IMR-90 (cell line): Measurements from ENCODE around the gene RAB14. TPM values are rescaled to one million over a fixed set of nuclear protein-coding genes. Genes with fewer than 3 reads are reported as not detected.

Experiments used
- ATAC-seq: fragments of 200-7000 bp; cut with Tn5 transposase; 2 replicates; pipeline ENCODE4 v1.9.1; 2020; ENCODE audit warnings: low read depth, mild to moderate bottlenecking, moderate library complexity
- BruUV-seq: library from RNA; stranded (reverse); fragments of 400-500 nt; replicated peaks from 2 replicates; lab custom pipeline; 2021; lab: Mats Ljungman, UMichigan
- CTCF ChIA-PET: fragments of 300-600 bp; formaldehyde crosslinking; extraction: SDS; loops from one replicate; lab custom pipeline; 2021; ENCODE audit warnings: antibody characterized with exemption; lab: Yijun Ruan, JAX
- POLR2A ChIA-PET: fragments of 300-600 bp; sonication (Branson Sonifier 250); formaldehyde crosslinking; loops from one replicate; lab custom pipeline; 2022; ENCODE audit warnings: antibody characterized with exemption; ENCODE audit not compliant: unreplicated experiment; lab: Charles Lee
- DNase-seq: peaks from one replicate; pipeline ENCODE4 v3.0.0; 2013
- H2AFZ ChIP-seq: replicated peaks from 2 replicates; pipeline ENCODE3; 2013; ENCODE audit warnings: low read length, mild to moderate bottlenecking; ENCODE audit not compliant: poor library complexity
- H2AK5ac ChIP-seq: 2 replicates; pipeline ENCODE4 v1.6.1; 2013; ENCODE audit warnings: low read depth, low read length, inconsistent platforms
- H2AK9ac ChIP-seq: replicated peaks from 2 replicates; pipeline ENCODE3; 2013; ENCODE audit warnings: mild to moderate bottlenecking, low read depth, low read length, moderate library complexity; ENCODE audit not compliant: poor library complexity
- H2BK120ac ChIP-seq: 2 replicates; pipeline ENCODE4 v1.6.1; 2013; ENCODE audit warnings: low read depth, low read length, inconsistent platforms
- H2BK15ac ChIP-seq: 3 replicates; pipeline ENCODE4 v1.6.1; 2013; ENCODE audit warnings: low read depth, low read length, inconsistent platforms
- H2BK20ac ChIP-seq: 2 replicates; pipeline ENCODE4 v1.6.1; 2013; ENCODE audit warnings: low read depth, mild to moderate bottlenecking, inconsistent platforms, low read length, moderate library complexity
- H2BK5ac ChIP-seq: 2 replicates; pipeline ENCODE4 v1.6.1; 2013; ENCODE audit warnings: mild to moderate bottlenecking, low read depth, low read length, inconsistent platforms; ENCODE audit not compliant: poor library complexity, severe bottlenecking
- H3K14ac ChIP-seq: replicated peaks from 2 replicates; pipeline ENCODE4 v1.6.1; 2013; ENCODE audit warnings: low read depth, low read length, inconsistent platforms
- H3K18ac ChIP-seq: 2 replicates; pipeline ENCODE4 v1.6.1; 2013; ENCODE audit warnings: low read depth, low read length, control low read depth
- H3K23ac ChIP-seq: 2 replicates; pipeline ENCODE4 v1.6.1; 2013; ENCODE audit warnings: low read depth, low read length, inconsistent platforms
- H3K27ac ChIP-seq: 2 replicates; pipeline ENCODE4 v1.5.1; 2013; ENCODE audit warnings: mild to moderate bottlenecking, control low read depth, low read length; ENCODE audit not compliant: insufficient read depth
- H3K27me3 ChIP-seq: 2 replicates; pipeline ENCODE4 v1.6.1; 2013; ENCODE audit warnings: low read length; ENCODE audit not compliant: control insufficient read depth, insufficient read depth
- H3K36me3 ChIP-seq: 2 replicates; pipeline ENCODE4 v1.6.1; 2013; ENCODE audit warnings: low read length, mixed read lengths; ENCODE audit not compliant: control insufficient read depth, insufficient read depth
- H3K4ac ChIP-seq: 2 replicates; pipeline ENCODE4 v1.6.1; 2013; ENCODE audit warnings: low read depth, low read length, inconsistent platforms
- H3K4me1 ChIP-seq: 2 replicates; pipeline ENCODE4 v1.6.1; 2013; ENCODE audit warnings: low read length, mixed read lengths; ENCODE audit not compliant: control insufficient read depth, insufficient read depth
- H3K4me2 ChIP-seq: 2 replicates; pipeline ENCODE4 v1.6.1; 2013; ENCODE audit warnings: low read depth, mild to moderate bottlenecking, control low read depth, low read length, moderate library complexity
- H3K4me3 ChIP-seq: 2 replicates; pipeline ENCODE4 v1.5.1; 2013; ENCODE audit warnings: low read depth, mild to moderate bottlenecking, control low read depth, low read length, moderate library complexity; ENCODE audit not compliant: insufficient read depth
- H3K56ac ChIP-seq: 2 replicates; pipeline ENCODE4 v1.6.1; 2013; ENCODE audit warnings: low read length, inconsistent platforms; ENCODE audit not compliant: insufficient read depth; ENCODE audit errors: extremely low read depth
- H3K79me1 ChIP-seq, 2 experiments: 2 replicates each; pipeline ENCODE4 v1.6.1; 2013; ENCODE audit warnings: low read length in 2 of 2, inconsistent platforms in 1 of 2, low read depth in 1 of 2
- H3K9ac ChIP-seq: 2 replicates; pipeline ENCODE4 v1.6.1; 2013; ENCODE audit warnings: low read depth, low read length, control low read depth
- H3K9me1 ChIP-seq: 2 replicates; pipeline ENCODE4 v1.6.1; 2013; ENCODE audit warnings: low read length, inconsistent platforms; ENCODE audit not compliant: insufficient read depth
- H3K9me3 ChIP-seq: 2 replicates; pipeline ENCODE4 v1.6.1; 2013; ENCODE audit warnings: low read length; ENCODE audit not compliant: control insufficient read depth, insufficient read depth
- H4K20me1 ChIP-seq: 2 replicates; pipeline ENCODE4 v1.6.1; 2013; ENCODE audit warnings: low read length, inconsistent platforms; ENCODE audit not compliant: insufficient read depth
- H4K5ac ChIP-seq: 2 replicates; pipeline ENCODE4 v1.6.1; 2013; ENCODE audit warnings: mild to moderate bottlenecking, low read depth, low read length, control low read depth
- H4K8ac ChIP-seq, 2 experiments: 2 replicates each; pipeline ENCODE4 v1.6.1; 2013; ENCODE audit warnings: low read depth in 2 of 2, low read length in 2 of 2, control low read depth in 1 of 2, inconsistent platforms in 1 of 2
- H4K91ac ChIP-seq: 2 replicates; pipeline ENCODE4 v1.6.1; 2013; ENCODE audit warnings: low read depth, low read length, inconsistent platforms; ENCODE audit not compliant: insufficient read depth
- RAD21 ChIP-seq: IDR thresholded peaks from 2 replicates; pipeline ENCODE4 v1.6.1; 2012; ENCODE audit warnings: low read length, improper control_type of control experiment
- WGBS, 2 experiments: methylation state at CpG; one replicate each; pipeline versions ENCODE4 v1.1.5 to v1.1.7; 2013; ENCODE audit warnings: missing lambda C conversion rate in 2 of 2; ENCODE audit not compliant: insufficient read length in 1 of 2; ENCODE audit errors: extremely low coverage in 2 of 2; 5-methylcytosine and 5-hydroxymethylcytosine counted together
- dilution Hi-C: fragments of 300-500 bp; cut with HindIII; formaldehyde crosslinking; loops from one replicate; pipeline ENCODE4 v1.14.3; 2018; ENCODE audit warnings: low sequenced_read_pairs; ENCODE audit not compliant: unreplicated experiment
- in situ Hi-C: fragments of 300-500 bp; cut with MboI; formaldehyde crosslinking; loops from 3 replicates; pipeline ENCODE4 v1.14.3; 2019; ENCODE audit warnings: low sequenced_read_pairs, inconsistent platforms, mixed read lengths
- intact Hi-C: fragments of 100-400 bp; cut with micrococcal nuclease; formaldehyde crosslinking; loops from 2 replicates; pipeline ENCODE4 v1.10.0; 2022
- polyA plus RNA-seq, 3 experiments: library from polyadenylated mRNA; depleted of rRNA; stranded (reverse); fragments of >200 nt; gene quantifications; 2 replicates each; pipeline ENCODE4 v1.2.3, GENCODE V29; 2012; ENCODE audit warnings: low replicate concordance in 1 of 3
- total RNA-seq: library from RNA; depleted of rRNA; stranded (reverse); fragments of >200 nt; gene quantifications from 2 replicates; pipeline ENCODE4 v1.2.3, GENCODE V29; 2012

Gene RAB14
- total and polyA plus RNA-seq, 2 of the 4 experiments (the other 2 are of a cell fraction), result 20.1 to 29.3 TPM

GRCh38 chr9:121171236-121171635, 30.4 kb downstream of the RAB14 start:
- Histone ChIP-seq H3K4me3 (no peak overlapping the region), H3K9me3 (no peaks in the 10 kb centered on the region), H3K4ac (no peak overlapping the region), H3K27ac (no peak overlapping the region), H4K5ac (no peak overlapping the region), H3K9me1 (peaks cover 6% of the 10 kb centered on the region; the same call in 1 of the 2 replicates), H3K14ac (no peak overlapping the region), H3K9ac (no peak overlapping the region), H2BK15ac (no peak overlapping the region), H4K91ac (no peak overlapping the region), H3K4me1 (peaks cover 5% of the 10 kb centered on the region; the same call in 1 of the 2 replicates), H3K79me1 (peaks cover 2 to 14% of the 10 kb centered on the region in 2 experiments; a peak in 1 of 4 replicates), H2AK5ac (no peak overlapping the region), H2AFZ (no peak overlapping the region), H3K23ac (no peak overlapping the region), H4K20me1 (no peaks in the 10 kb centered on the region), H4K8ac (no peak overlapping the region), H2BK5ac (no peak overlapping the region), H3K36me3 (peaks cover 34% of the 10 kb centered on the region), H3K4me2 (no peak overlapping the region), H3K56ac (no peak overlapping the region), H2BK20ac (no peak overlapping the region), H2AK9ac (no peak overlapping the region), H2BK120ac (no peak overlapping the region), H3K27me3 (no peaks in the 10 kb centered on the region), H3K18ac (no peak overlapping the region)
- POLR2A ChIA-PET, result no interaction called here
- CTCF ChIA-PET, result interaction anchor here (0.7 kb wide), 1 partner anchor 9 kb away, joined by 3 read pairs; no protein-coding TSS in a partner anchor
- BruUV-seq, result no TSS peak
- ATAC-seq (no peak), DNase-seq (no peak)
- intact Hi-C loops, result no loop called here
- 100% methylated on average over 2 of the region's 5 CpGs; no CpG with 5 or more reads in 1 of the 2 experiments for WGBS, 2 experiments
- in situ Hi-C loops, result no loop called here
- TF ChIP-seq RAD21, result no peak
- dilution Hi-C loops, result no loop called here
